ENCODE measurements around the gene CHST8.
"Not testable (repeated sequence)": the region's sequence is repeated elsewhere in the genome, so short reads cannot be mapped to it uniquely, and the experiment has no call there.

CHST8 gene

GRCh38 chr19:33693678-33694077, 71.9 kb downstream of the CHST8 start:
- DNase-seq, result no peak

- not testable (repeated sequence) for DNase-seq
Measured at GRCh38 chr19:33695547-33695946, 73.8 kb downstream of the CHST8 start.

- DNase-seq, result no peak
Measured at GRCh38 chr19:33697766-33698165, 76.0 kb downstream of the CHST8 start.

GRCh38 chr19:33698576-33699435, 77.1 kb downstream of the CHST8 start:
- no peak for DNase-seq

- no peak for DNase-seq
Measured at GRCh38 chr19:33699754-33700407, 78.1 kb downstream of the CHST8 start.

- no peak for DNase-seq
Measured at GRCh38 chr19:33700408-33701013, 78.8 kb downstream of the CHST8 start.

- DNase-seq, result no peak
Measured at GRCh38 chr19:33701565-33701964, 79.8 kb downstream of the CHST8 start.

GRCh38 chr19:33702606-33703437, 81.1 kb downstream of the CHST8 start:
- no peak for DNase-seq

- no peak for DNase-seq
Measured at GRCh38 chr19:33703438-33703750, 81.6 kb downstream of the CHST8 start.

GRCh38 chr19:33703821-33704220, 82.1 kb downstream of the CHST8 start:
- DNase-seq, result no peak

- DNase-seq, result no peak
Measured at GRCh38 chr19:33704271-33704670, 82.5 kb downstream of the CHST8 start.

GRCh38 chr19:33705090-33705847, 83.5 kb downstream of the CHST8 start:
- DNase-seq, result no peak

- DNase-seq, result no peak
Measured at GRCh38 chr19:33705860-33706259, 84.1 kb downstream of the CHST8 start.

GRCh38 chr19:33706631-33707030, 84.9 kb downstream of the CHST8 start:
- DNase-seq, result no peak

GRCh38 chr19:33712268-33712667, 90.5 kb downstream of the CHST8 start:
- no peak for DNase-seq

- DNase-seq, result no peak
Measured at GRCh38 chr19:33713194-33713593, 91.4 kb downstream of the CHST8 start.

GRCh38 chr19:33714149-33714548, 92.4 kb downstream of the CHST8 start:
- no peak for DNase-seq

- no peak for DNase-seq
Measured at GRCh38 chr19:33715462-33715861, 93.7 kb downstream of the CHST8 start.

- DNase-seq, result no peak
Measured at GRCh38 chr19:33717878-33718277, 96.1 kb downstream of the CHST8 start.

- no peak for DNase-seq
Measured at GRCh38 chr19:33718651-33719254, 97.0 kb downstream of the CHST8 start.

GRCh38 chr19:33719366-33720154, 97.8 kb downstream of the CHST8 start:
- DNase-seq, result no peak

Measured in cortex of kidney (tissue), 1 donor.